SU-DHL-6 (cell line): ENCODE results near the gene STAB1.

Source experiments
- CTCF ChIP-seq: fragments of 200-600 bp; sonication (generic); IDR thresholded peaks from one replicate; pipeline ENCODE4 v1.5.1; 2017; ENCODE audit warnings: antibody characterized with exemption, mild to moderate bottlenecking, low read length, moderate library complexity; ENCODE audit not compliant: insufficient read depth, poor library complexity, severe bottlenecking
- EZH2phosphoT487 ChIP-seq: fragments of 200-600 bp; sonication (generic), shearing (Covaris generic); conservative IDR thresholded peaks from 2 replicates; pipeline ENCODE4 v1.6.1; 2018; ENCODE audit warnings: mild to moderate bottlenecking, antibody characterized with exemption, low read length, moderate library complexity, mixed read lengths

- TF ChIP-seq CTCF: no peak
- TF ChIP-seq EZH2phosphoT487: no peak
Observed at GRCh38 chr3:52512727-52513126, 17.6 kb downstream of the STAB1 start.
